Right lobe of liver (tissue), 6 donors: ENCODE results near the gene IGSF10. TPM values are rescaled to one million over a fixed set of nuclear protein-coding genes. Genes with fewer than 3 reads are reported as not detected.

Experiments used
- ATAC-seq, 4 donors: fragments of 200-7000 bp; cut with Tn5 transposase; one replicate each; pipeline ENCODE4 v1.9.1; 2020; ENCODE audit warnings: mild to moderate bottlenecking in 4 of 4, moderate library complexity in 4 of 4
- DNase-seq, 3 donors: peaks; one replicate each; pipeline ENCODE4 v3.0.0-alpha.2; 2020
- H3K27ac ChIP-seq, 3 donors: fragments of 200-600 bp; one replicate each; pipeline ENCODE4 v1.8.0; 2022
- H3K27me3 ChIP-seq, 2 donors: fragments of 200-600 bp; one replicate each; pipeline ENCODE4 v1.8.0; 2022
- H3K36me3 ChIP-seq, 4 donors: fragments of 200-600 bp; sonication (generic) in 1 of 4; one replicate each; pipeline versions ENCODE4 v1.5.1 to v1.8.0; 2017 to 2022; ENCODE audit warnings: control low read depth in 1 of 4
- H3K4me1 ChIP-seq, 4 donors: fragments of 200-600 bp; sonication (generic) in 1 of 4; one replicate each; pipeline versions ENCODE4 v1.5.1 to v1.8.0; 2017 to 2022; ENCODE audit warnings: control low read depth in 1 of 4
- H3K4me3 ChIP-seq, 3 donors: fragments of 200-600 bp; one replicate each; pipeline ENCODE4 v1.8.0; 2022
- H3K9me3 ChIP-seq, 4 donors: fragments of 200-600 bp; sonication (generic) in 1 of 4; one replicate each; pipeline versions ENCODE4 v1.5.1 to v1.8.0; 2017 to 2022; ENCODE audit warnings: control low read depth in 1 of 4
- CTCF ChIP-seq, 4 donors: fragments of 200-600 bp in 3 of 4; fragments of 450-650 bp in 1 of 4; IDR thresholded peaks; one replicate each; pipeline versions ENCODE4 v1.5.1 to v1.8.0; 2016 to 2022; ENCODE audit warnings: antibody characterized with exemption in 4 of 4, mild to moderate bottlenecking in 2 of 4
- POLR2A ChIP-seq: fragments of 450-650 bp; IDR thresholded peaks from one replicate; pipeline ENCODE4 v1.6.1; 2017; ENCODE audit warnings: antibody characterized with exemption, mild to moderate bottlenecking
- WGBS: methylation state at CpG from one replicate; pipeline ENCODE4 v1.1.6; 2018; ENCODE audit warnings: low coverage, low lambda C conversion rate; ENCODE audit not compliant: insufficient coverage; ENCODE audit errors: missing lambda C conversion rate; 5-methylcytosine and 5-hydroxymethylcytosine counted together
- intact Hi-C, 2 donors: fragments of 100-400 bp; cut with DNase I; formaldehyde crosslinking; loops; one replicate each; pipeline versions ENCODE4 v1.11.2 to v1.14.1; 2022
- total RNA-seq, 6 experiments: library from RNA; depleted of rRNA in 2 of 6; stranded (reverse); fragments of >200 nt in 2 of 6; fragmentation: NEBNext Ultra II Directional in 3 of 6; extraction: Animal tissue kit (Norgen Biotek cat#: 25700) in 3 of 6; gene quantifications; one replicate each; pipeline versions ENCODE4 v1.1.0 to v1.2.4, GENCODE V29; 2016 to 2023
- donor health status: DM: no; HTN: yes; CAD: no.
- donor health status: DM: no; HTN: no; CAD: no.
- donor health status: DM: no; HTN: no; CAD: no.
- donor health status: DM: no; HTN: yes; CAD: no.
- donor health status: DM: no; HTN: yes; CAD: no.

The IGSF10 gene
- total RNA-seq, 6 experiments from 2014 or later = 0.06 to 0.35 (median 0.17) TPM

GRCh38 chr3:151462991-151463390 lies 2.1 kb upstream of the IGSF10 start:
- intact Hi-C loops = no loop called here
- Histone ChIP-seq H3K27me3 (no peaks in the 10 kb centered on the region), H3K36me3 (no peaks in the 10 kb centered on the region), H3K27ac (no peak overlapping the region), H3K9me3 (no peaks in the 10 kb centered on the region), H3K4me1 (peaks cover 0 to 3% (median 0%) of the 10 kb centered on the region in 4 donors), H3K4me3 (no peak overlapping the region)
- ATAC-seq = no peak
- no peak for DNase-seq
- TF ChIP-seq CTCF (IDR thresholded peaks at IDR 0.05) = no peak
- no peak for TF ChIP-seq POLR2A
- WGBS = 67% methylated on average over 1 of the region's 1 CpG

- H3K27me3 ChIP-seq = no peaks in the 10 kb centered on the region
- H3K9me3 ChIP-seq = no peaks in the 10 kb centered on the region
- no peak overlapping the region for H3K4me3 ChIP-seq
- no peak for ATAC-seq
- DNase-seq = no peak
- H3K36me3 ChIP-seq = no peaks in the 10 kb centered on the region
- WGBS = 72% methylated on average over 4 of the region's 6 CpGs
- TF ChIP-seq POLR2A (no peak), CTCF (IDR thresholded peaks at IDR 0.05) (no peak)
- intact Hi-C loops = no loop called here
- H3K27ac ChIP-seq = no peak overlapping the region
- peaks cover 0 to 3% (median 0%) of the 10 kb centered on the region in 4 donors for H3K4me1 ChIP-seq
Observed at GRCh38 chr3:151462278-151462780, 1.5 kb upstream of the IGSF10 start.

GRCh38 chr3:151460228-151460627 lies 633 bp downstream of the IGSF10 start:
- Histone ChIP-seq H3K9me3 (no peaks in the 10 kb centered on the region), H3K27me3 (no peaks in the 10 kb centered on the region), H3K4me3 (peak overlapping the region in 1 of 3 donors; percentile 52), H3K4me1 (peaks cover 0 to 3% (median 0%) of the 10 kb centered on the region in 4 donors), H3K36me3 (no peaks in the 10 kb centered on the region), H3K27ac (no peak overlapping the region)
- TF ChIP-seq POLR2A = no peak
- no peak for TF ChIP-seq CTCF (IDR thresholded peaks at IDR 0.05)
- 62% methylated on average over 2 of the region's 2 CpGs for WGBS
- intact Hi-C loops = no loop called here
- ATAC-seq (no peak), DNase-seq (no peak)

- Histone ChIP-seq H3K9me3 (no peaks in the 10 kb centered on the region), H3K4me3 (no peak overlapping the region), H3K4me1 (peaks cover 0 to 3% (median 0%) of the 10 kb centered on the region in 4 donors), H3K27ac (no peak overlapping the region), H3K36me3 (no peaks in the 10 kb centered on the region), H3K27me3 (no peaks in the 10 kb centered on the region)
- TF ChIP-seq CTCF (IDR thresholded peaks at IDR 0.05) = no peak
- no peak for TF ChIP-seq POLR2A
- ATAC-seq (no peak), DNase-seq (no peak)
- 65% methylated on average over 3 of the region's 3 CpGs for WGBS
- intact Hi-C loops = no loop called here
Observed at GRCh38 chr3:151459358-151459757, 1.5 kb downstream of the IGSF10 start.

- WGBS = 84% methylated on average over 3 of the region's 3 CpGs
- H3K4me3 ChIP-seq = no peak overlapping the region
- intact Hi-C loops = no loop called here
- no peak for ATAC-seq
- H3K4me1 ChIP-seq = peaks cover 0 to 2% (median 0%) of the 10 kb centered on the region in 4 donors
- H3K27ac ChIP-seq = no peak overlapping the region
- no peak for TF ChIP-seq CTCF (IDR thresholded peaks at IDR 0.05)
- no peak for TF ChIP-seq POLR2A
- no peaks in the 10 kb centered on the region for H3K27me3 ChIP-seq
- H3K36me3 ChIP-seq = no peaks in the 10 kb centered on the region
- no peaks in the 10 kb centered on the region for H3K9me3 ChIP-seq
- DNase-seq = no peak
Observed at GRCh38 chr3:151456065-151456464, 4.8 kb downstream of the IGSF10 start.
